Caki2 (cell line): ENCODE results near the gene SIGLEC1. TPM values are rescaled to one million over a fixed set of nuclear protein-coding genes. Genes with fewer than 3 reads are reported as not detected.
A peak's percentile ranks its signal among the peaks of the same experiment; 100 is the strongest.

Experiments
- DNase-seq: peaks from one replicate; pipeline ENCODE4 v3.0.0-alpha.2; 2015; ENCODE audit warnings: low read depth
- in situ Hi-C: cut with HindIII; loops from 2 replicates; pipeline ENCODE4 v1.10.0; 2016; ENCODE audit warnings: low sequenced_read_pairs, low pct_unique_long_range_greater_than_20kb, mixed read lengths
- total RNA-seq: library from RNA; depleted of rRNA; stranded (reverse); fragments of >200 nt; shearing (Covaris generic); gene quantifications from 2 replicates; pipeline ENCODE4 v1.2.3, GENCODE V29; 2014; ENCODE audit warnings: low replicate concordance

SIGLEC1 gene
- total RNA-seq, 1 experiment from 2014 or later = not detected

DNA sequence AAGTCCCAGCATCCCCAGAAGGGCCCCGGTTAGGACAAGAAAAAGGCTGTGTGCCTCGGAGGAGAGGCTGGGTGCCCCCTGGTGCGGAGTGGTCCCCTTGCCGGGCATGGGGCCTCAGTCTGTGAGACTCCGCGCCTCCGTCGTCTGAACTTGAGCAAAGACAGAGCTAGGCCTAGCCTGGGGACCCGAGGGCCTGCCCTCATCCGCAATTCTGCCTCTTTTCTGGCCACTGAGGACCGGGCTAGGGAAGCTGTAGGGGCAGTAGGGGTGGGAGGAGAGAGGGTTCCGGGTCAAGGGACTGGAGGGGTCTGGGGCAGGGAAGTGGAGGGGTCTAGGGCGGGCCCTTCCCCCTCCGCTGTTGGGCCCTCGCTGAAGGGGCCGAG, 19.5 kb upstream of the SIGLEC1 start:
- no peak for DNase-seq
- in situ Hi-C loops = no loop called here

- in situ Hi-C loops = no loop called here
- no peak for DNase-seq
Observed at GRCh38 chr20:3730803-3731672, 18.6 kb upstream of the SIGLEC1 start.

- no peak for DNase-seq
- in situ Hi-C loops = no loop called here
Observed at GRCh38 chr20:3729811-3730540, 17.6 kb upstream of the SIGLEC1 start.

GRCh38 chr20:3729378-3729777, 17.0 kb upstream of the SIGLEC1 start:
- DNase-seq = no peak
- in situ Hi-C loops = no loop called here

DNA sequence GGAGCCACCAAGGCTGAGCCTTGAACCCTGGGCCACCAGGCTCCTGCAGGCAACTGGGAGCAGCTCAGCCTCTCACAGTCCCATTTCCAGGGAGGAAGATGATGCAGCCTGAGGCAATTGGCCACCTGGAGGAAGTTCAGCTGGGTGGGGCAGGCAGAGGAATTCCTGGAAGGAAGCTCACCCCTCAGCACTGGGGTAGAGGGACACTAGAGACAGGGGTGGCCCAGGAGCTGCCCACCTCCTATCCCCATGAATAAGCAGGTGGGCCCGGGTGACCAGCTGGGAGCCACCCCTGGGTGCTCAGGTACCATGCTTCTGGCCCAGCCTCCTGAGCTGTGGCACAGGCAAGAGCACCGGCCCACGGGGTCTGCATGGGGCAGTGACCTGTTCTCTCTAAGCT, 16.5 kb upstream of the SIGLEC1 start:
- DNase-seq = no peak
- in situ Hi-C loops = no loop called here

DNA sequence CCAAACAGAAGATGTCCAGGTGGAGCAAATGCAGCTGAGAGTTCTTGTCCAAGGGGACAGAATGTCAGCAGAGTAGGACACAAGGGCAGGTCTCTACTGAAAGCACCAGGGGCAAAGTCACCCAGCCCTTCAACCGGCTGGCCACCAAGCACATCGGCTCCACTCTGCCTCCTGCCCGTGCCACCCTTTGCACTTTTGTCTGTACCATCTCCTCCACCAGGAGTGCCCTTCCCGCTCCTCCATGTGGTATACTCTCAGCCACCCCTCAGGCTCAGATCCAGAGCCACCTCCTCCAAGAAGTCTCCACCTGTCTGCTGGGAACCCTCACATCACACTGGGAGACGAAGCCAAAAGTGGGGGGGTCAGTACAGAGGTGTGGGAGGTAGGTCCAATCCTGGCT, 16.0 kb upstream of the SIGLEC1 start:
- in situ Hi-C loops = no loop called here
- no peak for DNase-seq

- in situ Hi-C loops = no loop called here
- no peak for DNase-seq
Observed at GRCh38 chr20:3727401-3728021, 15.1 kb upstream of the SIGLEC1 start.

GRCh38 chr20:3724356-3724755, 12.0 kb upstream of the SIGLEC1 start:
- no peak for DNase-seq
- in situ Hi-C loops = no loop called here

DNA sequence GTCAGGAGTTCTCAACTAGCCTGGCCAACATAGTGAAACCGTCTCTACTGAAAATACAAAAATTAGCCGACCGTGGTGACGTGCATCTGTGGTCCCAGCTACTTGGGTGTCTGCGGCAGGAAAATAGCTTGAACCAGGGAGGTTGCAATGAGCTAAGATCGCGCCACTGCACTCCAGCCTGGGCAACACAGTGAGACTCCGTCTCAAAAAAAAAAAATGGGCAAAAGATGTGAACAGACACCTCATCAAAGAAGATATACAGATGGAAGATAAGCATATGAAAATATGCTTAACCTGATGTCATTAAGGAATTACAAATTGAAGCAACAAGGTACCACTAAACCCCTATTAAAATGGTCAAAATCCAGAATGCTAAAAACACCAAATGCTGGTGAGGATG, 10.9 kb upstream of the SIGLEC1 start:
- in situ Hi-C loops = no loop called here
- no peak for DNase-seq

GRCh38 chr20:3721912-3722311, 9.5 kb upstream of the SIGLEC1 start:
- in situ Hi-C loops = no loop called here
- no peak for DNase-seq

DNA sequence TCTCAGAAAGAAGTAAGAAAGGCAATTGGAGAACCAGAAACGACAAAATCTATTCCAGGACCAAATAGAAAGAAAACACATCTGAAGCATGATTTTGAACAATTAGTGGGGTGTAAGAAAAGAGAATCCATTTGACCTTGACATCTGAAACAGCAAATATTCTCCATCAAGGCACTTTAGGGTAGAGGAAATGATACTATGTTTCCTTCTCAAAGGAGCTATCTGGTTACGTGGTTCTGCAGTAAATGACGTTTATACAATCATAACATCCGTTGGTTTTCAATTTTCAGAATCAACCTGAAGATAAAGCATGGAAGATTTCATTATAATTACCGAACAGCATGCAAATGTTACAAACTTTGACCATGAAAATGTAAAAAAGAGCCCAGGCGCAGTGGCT, 8.2 kb upstream of the SIGLEC1 start:
- DNase-seq = no peak
- in situ Hi-C loops = no loop called here

GRCh38 chr20:3720068-3720467, 7.7 kb upstream of the SIGLEC1 start:
- in situ Hi-C loops = no loop called here
- DNase-seq = no peak

- no peak for DNase-seq
- in situ Hi-C loops = no loop called here
Observed at GRCh38 chr20:3719046-3719445, 6.6 kb upstream of the SIGLEC1 start.

DNA sequence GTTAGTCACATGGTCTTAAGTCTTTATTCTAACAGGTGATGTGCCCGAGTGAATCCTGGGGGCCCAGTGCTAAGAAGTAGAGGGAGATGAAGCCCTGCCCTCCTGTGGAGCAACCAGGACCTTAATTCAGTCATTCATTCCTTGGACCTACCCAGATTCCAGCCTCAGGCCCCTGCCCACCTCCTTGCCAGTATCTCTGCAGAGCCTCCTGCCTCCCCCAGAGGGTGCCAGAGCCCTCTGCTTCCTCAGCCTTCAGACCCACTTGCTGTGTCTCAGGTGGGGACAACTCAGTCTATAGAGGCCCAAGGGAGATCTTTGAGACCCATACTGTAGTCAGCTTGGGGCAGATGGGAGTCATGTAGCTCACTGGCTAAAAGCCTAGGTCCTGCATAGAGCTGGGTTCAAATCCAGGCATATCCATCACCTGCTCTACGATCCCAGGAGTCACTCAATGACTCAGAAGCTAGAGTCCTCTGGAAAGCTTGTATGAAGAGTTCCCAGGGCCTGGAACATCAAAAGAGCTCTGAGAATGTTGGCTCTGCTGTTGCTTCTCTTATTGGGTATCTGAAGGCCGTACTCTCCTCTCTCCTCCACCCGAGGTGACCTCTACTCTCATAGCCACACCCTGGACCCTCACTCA, 3.9 kb upstream of the SIGLEC1 start:
- DNase-seq = peak; percentile 39
- in situ Hi-C loops = no loop called here

GRCh38 chr20:3714092-3714491, 1.7 kb upstream of the SIGLEC1 start:
- no peak for DNase-seq
- in situ Hi-C loops = no loop called here

DNA sequence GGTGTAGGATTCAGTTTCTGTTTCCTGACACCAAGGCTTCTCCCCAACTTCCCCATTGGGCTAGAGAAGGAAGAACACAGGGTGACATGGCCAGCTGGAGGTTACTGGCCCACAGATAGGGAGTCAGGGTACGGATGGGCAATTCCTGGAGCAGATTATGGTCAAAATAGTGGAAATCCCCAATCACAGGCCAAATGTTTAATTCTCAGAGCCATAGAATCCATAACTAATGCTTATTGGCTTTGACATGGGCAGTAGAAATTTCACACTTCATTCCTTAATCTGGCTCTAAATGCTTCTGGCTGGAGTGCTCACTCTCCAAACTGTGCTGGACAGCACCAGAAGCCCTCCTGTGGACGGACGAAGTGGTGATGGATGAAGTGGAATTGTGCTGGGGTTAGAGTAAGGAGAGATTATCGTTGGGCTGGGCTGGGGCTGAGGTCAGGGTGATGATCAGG, 887 bp downstream of the SIGLEC1 start:
- DNase-seq = no peak
- in situ Hi-C loops = no loop called here

GRCh38 chr20:3710703-3711483, 1.5 kb downstream of the SIGLEC1 start:
- peak; percentile 45 for DNase-seq
- in situ Hi-C loops = no loop called here

GRCh38 chr20:3710011-3710466, 2.4 kb downstream of the SIGLEC1 start:
- in situ Hi-C loops = no loop called here
- DNase-seq = no peak
